Hematopoietic multipotent progenitor cell treated with erythropoietin and hydrocortisone succinate and interleukin-3 and kit ligand, for 6 days (in vitro differentiated cells): ENCODE measurements around the gene CAMSAP1.

ENCODE experiments used
- DNase-seq: peaks from one replicate; pipeline ENCODE4 v3.0.0-alpha.2; 2015

Gene CAMSAP1

GRCh38 chr9:135771401-135772051, 135.8 kb downstream of the CAMSAP1 start:
- DNase-seq = no peak

- DNase-seq = no peak
These were observed 136.6 kb downstream of the CAMSAP1 start for GRCh38 chr9:135770771-135771170.

- no peak for DNase-seq
These were observed 137.2 kb downstream of the CAMSAP1 start for GRCh38 chr9:135770203-135770535.

GRCh38 chr9:135769489-135770202, 137.7 kb downstream of the CAMSAP1 start:
- no peak for DNase-seq

GRCh38 chr9:135768516-135769218, 138.7 kb downstream of the CAMSAP1 start:
- no peak for DNase-seq

- no peak for DNase-seq
These were observed 140.6 kb downstream of the CAMSAP1 start for GRCh38 chr9:135766707-135767106.

GRCh38 chr9:135766251-135766650, 141.1 kb downstream of the CAMSAP1 start:
- no peak for DNase-seq

GRCh38 chr9:135765416-135765815, 141.9 kb downstream of the CAMSAP1 start:
- no peak for DNase-seq

- DNase-seq = no peak
These were observed 142.6 kb downstream of the CAMSAP1 start for GRCh38 chr9:135764731-135765130.

GRCh38 chr9:135763716-135764446, 143.5 kb downstream of the CAMSAP1 start:
- no peak for DNase-seq

- DNase-seq = no peak
These were observed 144.4 kb downstream of the CAMSAP1 start for GRCh38 chr9:135762921-135763320.

GRCh38 chr9:135761845-135762168, 145.5 kb downstream of the CAMSAP1 start:
- no peak for DNase-seq

- no peak for DNase-seq
These were observed 146.0 kb downstream of the CAMSAP1 start for GRCh38 chr9:135761150-135761844.

- DNase-seq = no peak
These were observed 146.9 kb downstream of the CAMSAP1 start for GRCh38 chr9:135760465-135760864.

- no peak for DNase-seq
These were observed 147.6 kb downstream of the CAMSAP1 start for GRCh38 chr9:135759676-135760300.

GRCh38 chr9:135758870-135759269, 148.5 kb downstream of the CAMSAP1 start:
- DNase-seq = no peak
